HG03039 (cell line): ENCODE data around the gene SLC2A14.
"Not testable (repeated sequence)": the region's sequence is repeated elsewhere in the genome, so short reads cannot be mapped to it uniquely, and the experiment has no call there.

ENCODE experiments used
- ATAC-seq: cut with Tn5 transposase; IDR thresholded peaks from one replicate; pipeline ENCODE4 v1.9.1; 2021; ENCODE audit warnings: mild to moderate bottlenecking, moderate library complexity; ENCODE audit not compliant: unreplicated experiment

The SLC2A14 gene

DNA sequence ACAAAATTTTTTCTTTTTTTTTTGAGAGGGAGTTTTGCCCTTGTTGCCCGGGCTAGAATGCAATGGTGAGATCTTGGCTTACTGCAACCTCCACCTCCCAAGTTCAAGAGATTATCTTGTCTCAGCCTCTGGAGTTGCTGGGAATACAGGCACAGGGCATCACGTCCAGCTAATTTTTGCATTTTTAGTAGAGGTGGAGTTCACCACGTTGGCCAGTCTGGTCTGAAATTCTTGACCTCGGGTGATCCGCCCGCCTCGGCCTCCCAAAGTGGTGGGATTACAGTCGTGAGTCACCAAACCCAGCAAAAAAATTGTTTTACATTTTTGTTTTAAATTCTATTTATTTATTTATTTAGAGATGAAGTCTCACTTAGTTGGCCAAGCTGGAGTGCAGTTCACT lies 4.7 kb upstream of the SLC2A14 start:
- ATAC-seq: no peak

DNA sequence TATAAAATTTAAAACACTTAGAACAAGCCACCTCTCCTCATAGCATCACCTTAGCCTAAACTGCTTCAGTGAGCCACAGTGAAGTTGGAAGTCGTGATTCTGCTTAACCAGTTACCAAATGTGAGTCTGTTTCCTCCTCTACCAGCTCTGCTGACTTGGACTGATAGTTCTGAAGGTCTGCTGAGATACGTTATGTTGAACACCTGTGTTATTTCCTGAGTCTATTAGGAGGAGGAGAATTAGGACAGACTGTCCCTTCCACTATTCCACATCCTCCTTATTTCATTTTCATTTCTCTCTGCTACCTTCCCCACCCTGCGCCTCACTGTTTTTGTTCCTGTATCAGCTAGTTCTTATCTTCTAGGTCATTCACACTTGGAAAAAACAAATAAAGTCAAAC lies 2.4 kb downstream of the SLC2A14 start:
- no peak for ATAC-seq

GRCh38 chr12:7869137-7869536 lies 3.6 kb downstream of the SLC2A14 start:
- ATAC-seq: no peak

- no peak for ATAC-seq
Observed at GRCh38 chr12:7868391-7868790, 4.3 kb downstream of the SLC2A14 start.

- no peak for ATAC-seq
Observed at GRCh38 chr12:7864601-7865150, 8.0 kb downstream of the SLC2A14 start.

DNA sequence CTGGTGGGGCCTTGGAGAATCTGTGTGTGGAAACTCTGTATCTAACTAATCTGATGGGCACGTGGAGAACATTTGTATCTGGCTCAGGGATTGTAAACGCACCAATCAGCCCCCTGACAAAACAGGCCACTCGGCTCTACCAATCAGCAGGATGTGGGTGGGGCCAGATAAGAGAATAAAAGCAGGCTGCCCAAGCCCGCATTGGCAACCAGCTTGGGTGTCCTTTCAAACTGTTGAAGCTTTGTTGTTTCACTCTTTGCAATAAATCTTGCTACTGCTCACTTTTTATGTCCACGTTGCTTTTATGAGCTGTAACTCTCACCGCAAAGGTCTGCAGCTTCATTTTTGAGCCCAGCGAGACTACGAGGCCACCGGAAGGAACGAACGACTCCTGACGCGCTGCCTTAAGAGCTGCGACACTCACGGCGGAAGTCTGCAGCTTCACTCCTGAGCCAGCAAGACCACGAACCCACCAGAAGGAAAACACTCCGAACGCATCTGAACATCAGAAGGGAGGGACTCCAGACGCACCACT lies 9.8 kb downstream of the SLC2A14 start:
- ATAC-seq: not testable (repeated sequence)

- ATAC-seq: not testable (repeated sequence)
Observed at GRCh38 chr12:7862301-7862700, 10.4 kb downstream of the SLC2A14 start.

- ATAC-seq: no peak
Observed at GRCh38 chr12:7859552-7859951, 13.2 kb downstream of the SLC2A14 start.

- no peak for ATAC-seq
Observed at GRCh38 chr12:7857971-7858370, 14.7 kb downstream of the SLC2A14 start.

DNA sequence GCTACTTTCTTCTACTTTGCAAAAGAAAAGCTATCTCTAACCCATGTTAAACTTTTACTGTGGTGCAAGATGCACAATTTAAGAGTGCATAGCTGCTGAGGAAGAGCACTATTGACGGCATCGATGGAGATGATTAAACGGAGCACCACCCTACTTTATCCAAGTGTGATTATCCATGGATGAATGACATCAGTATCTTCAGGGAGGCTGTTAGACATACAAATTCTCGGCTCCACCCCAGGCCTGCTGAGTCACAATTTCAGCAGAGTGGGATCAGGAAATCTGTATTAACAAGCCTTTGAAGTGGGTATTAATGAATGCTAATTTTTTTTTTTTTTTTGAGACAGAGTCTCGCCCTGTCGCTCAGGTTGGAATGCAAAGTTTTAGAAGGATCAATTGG lies 16.2 kb downstream of the SLC2A14 start:
- no peak for ATAC-seq

GRCh38 chr12:7853557-7853956 lies 19.2 kb downstream of the SLC2A14 start:
- ATAC-seq: no peak

- not testable (repeated sequence) for ATAC-seq
Observed at GRCh38 chr12:7851622-7852081, 21.1 kb downstream of the SLC2A14 start.

- not testable (repeated sequence) for ATAC-seq
Observed at GRCh38 chr12:7850099-7850498, 22.6 kb downstream of the SLC2A14 start.

DNA sequence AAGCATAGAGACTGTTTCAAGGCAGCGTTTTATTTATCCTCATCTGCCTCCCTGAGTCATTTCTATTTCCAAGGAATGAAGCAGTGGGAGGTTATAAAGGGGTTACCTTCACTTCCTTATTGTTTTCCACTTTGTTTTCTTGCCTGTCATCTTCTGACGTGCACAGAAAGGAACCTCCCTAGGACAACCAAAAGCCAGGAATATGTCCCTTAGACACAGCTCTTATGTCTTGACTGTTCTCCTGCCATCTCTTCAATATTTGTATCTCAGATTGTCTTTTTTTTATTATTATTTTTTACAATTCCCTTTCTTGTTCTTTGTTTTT lies 24.7 kb downstream of the SLC2A14 start:
- ATAC-seq: not testable (repeated sequence)

DNA sequence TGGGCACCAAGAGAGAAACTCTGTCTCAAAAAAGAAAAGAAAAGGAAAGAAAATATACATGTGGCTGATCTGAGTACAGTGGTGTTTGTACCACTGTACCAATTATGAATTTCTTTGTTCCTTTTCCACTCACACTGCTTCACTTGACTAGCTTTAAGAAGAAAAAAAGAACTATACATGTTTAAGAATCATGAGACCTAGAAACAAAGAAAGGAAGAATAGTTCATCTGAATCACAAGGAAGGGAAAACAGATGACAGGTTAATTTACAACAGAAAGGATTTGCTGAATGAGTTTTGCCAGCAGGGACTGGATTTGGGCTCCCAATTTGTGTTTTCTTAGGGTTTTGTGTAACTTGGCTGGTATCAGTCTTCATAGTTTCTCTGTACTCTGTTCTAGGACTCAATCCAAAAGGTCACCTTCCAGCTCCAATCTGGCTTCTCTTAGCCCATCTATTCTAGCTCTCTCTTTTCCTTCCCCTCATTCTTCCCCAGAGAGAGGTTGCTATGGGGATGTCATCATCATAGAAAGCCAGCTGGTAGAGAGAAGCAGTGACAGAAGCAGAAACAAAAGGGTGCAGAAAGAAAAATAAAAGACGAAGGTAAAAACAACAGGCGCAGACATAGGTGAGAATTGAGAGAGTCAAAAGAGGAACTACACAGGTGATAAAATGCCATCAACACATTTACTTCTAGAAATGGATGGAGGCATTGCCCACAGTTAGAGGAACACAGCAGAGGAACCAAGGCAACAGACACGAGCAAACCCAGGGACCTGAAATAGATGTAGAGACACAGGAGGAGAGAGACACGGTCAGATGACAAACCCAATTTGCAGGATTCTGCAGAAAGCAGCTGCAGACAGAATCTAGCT lies 25.3 kb downstream of the SLC2A14 start:
- ATAC-seq: not testable (repeated sequence)

DNA sequence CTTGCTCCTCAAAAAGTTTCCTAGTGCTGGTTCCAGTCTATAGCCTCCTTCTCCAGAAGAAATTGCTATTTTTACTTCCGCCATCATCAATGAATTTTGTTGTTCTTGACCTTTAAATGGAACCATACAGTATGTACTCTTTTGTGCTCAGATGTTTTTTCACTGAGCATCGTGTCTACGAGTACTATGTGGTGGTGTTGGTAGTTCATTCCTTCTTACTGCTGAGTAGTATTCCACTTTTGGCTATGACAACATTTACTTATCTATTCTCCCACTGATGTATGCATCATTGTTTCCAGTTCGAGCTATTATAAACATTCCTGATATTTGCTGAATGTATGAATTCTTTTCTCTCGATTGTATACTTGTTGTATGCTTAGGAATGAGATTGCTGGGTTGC lies 28.6 kb downstream of the SLC2A14 start:
- ATAC-seq: no peak

DNA sequence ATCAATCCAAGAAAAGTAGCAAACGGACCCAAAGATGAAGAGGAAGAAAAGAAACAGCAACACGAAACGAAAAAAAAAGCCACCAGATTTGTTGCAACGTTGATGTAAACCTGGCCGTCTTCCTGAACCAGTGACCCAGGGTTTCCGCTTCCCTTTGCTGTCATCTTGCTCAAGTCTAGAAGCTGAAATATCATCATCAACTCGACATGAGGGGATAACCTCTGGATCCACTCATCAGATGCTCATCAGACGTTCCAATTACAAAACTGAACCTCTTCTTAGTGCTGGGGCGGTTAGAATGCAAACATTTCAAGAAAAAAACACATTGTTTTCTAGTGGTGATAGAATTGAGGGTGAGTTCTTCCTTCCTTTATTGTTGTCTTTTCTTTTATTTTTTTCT lies 29.1 kb downstream of the SLC2A14 start:
- ATAC-seq: not testable (repeated sequence)

GRCh38 chr12:7843149-7843548 lies 29.6 kb downstream of the SLC2A14 start:
- not testable (repeated sequence) for ATAC-seq

- ATAC-seq: not testable (repeated sequence)
Observed at GRCh38 chr12:7842444-7842843, 30.3 kb downstream of the SLC2A14 start.

DNA sequence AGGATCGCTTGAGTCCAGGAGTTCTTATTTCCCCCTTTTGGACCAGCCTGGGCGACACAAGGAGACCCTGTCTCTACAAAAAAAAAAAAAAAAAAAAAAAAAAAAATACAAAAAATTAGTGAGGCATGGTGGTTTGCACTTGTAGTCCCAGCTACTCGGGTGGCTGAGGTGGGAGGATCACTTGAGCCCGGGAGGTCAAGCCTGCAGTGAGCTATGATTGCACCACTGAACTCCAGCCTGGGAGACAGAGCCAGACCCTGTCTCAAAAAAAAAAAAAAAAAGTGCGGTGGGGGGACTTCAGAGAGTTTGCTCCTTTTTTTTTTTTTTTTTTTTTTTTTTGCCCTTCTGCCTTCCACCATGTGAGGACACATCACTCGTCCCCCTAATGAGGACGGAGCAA lies 32.9 kb downstream of the SLC2A14 start:
- not testable (repeated sequence) for ATAC-seq

DNA sequence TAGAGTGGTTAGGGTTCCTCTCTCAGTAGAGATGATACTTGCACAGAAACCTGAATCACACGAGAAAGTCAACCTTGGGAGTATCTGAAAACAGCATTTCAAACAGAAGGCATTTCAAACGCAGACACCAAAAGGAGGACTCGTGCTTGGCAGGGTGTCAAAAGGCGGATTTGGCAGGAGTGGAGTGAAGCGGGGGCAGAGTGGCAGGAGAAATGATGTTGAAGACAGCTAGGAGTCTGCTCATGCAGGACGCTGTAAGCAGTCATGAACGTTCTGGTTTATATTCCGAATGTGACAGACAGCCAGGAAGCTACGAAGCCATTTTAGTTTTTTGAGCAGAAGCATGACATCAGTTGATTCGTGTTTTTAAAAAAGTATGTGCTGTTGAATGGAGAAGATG lies 33.5 kb downstream of the SLC2A14 start:
- ATAC-seq: not testable (repeated sequence)

GRCh38 chr12:7837366-7837765 lies 35.3 kb downstream of the SLC2A14 start:
- ATAC-seq: no peak
